BE2C (cell line): Measurements from ENCODE around the gene CHI3L1.

Experiments
- DNase-seq: peaks from one replicate; pipeline ENCODE4 v3.0.0-alpha.2; 2020
- H3K27me3 ChIP-seq: fragments of 250-450 bp; sonication (Bioruptor Pico); 2 replicates; pipeline ENCODE4 v1.5.1; 2020; ENCODE audit warnings: mild to moderate bottlenecking
- H3K36me3 ChIP-seq: fragments of 250-450 bp; sonication (Bioruptor Pico); 2 replicates; pipeline ENCODE4 v1.5.1; 2020; ENCODE audit warnings: mild to moderate bottlenecking
- H3K4me1 ChIP-seq: fragments of 250-450 bp; sonication (Bioruptor Pico); 2 replicates; pipeline ENCODE4 v1.5.1; 2020
- H3K4me3 ChIP-seq: 2 replicates; pipeline ENCODE4 v1.5.1; 2011; ENCODE audit warnings: low read depth, low read length
- H3K9me3 ChIP-seq: fragments of 250-450 bp; sonication (Bioruptor Pico); 2 replicates; pipeline ENCODE4 v1.5.1; 2020
- TF ChIP-seq, protein P1 (sequence below): IDR thresholded peaks from 2 replicates; pipeline ENCODE4 v1.5.1; 2012; ENCODE audit warnings: mild to moderate bottlenecking, low read depth, low read length

CHI3L1 gene

DNA sequence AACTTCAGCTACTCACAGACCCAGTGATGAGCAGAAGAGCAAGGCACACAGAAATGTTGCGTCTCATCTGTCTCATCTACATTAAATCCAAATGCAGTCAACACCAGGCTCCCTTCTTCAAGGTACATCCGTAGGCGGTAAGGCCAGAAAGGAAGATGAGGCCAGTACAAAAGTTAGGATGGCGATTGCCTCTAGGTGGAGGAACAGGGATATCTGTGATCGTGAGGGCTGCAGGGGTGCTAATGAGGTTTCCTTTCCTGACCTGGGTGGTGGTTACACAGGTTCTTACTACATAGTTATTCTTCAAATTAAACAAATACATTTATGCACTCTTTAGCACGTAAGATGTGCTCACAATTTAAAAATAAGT lies 9.5 kb downstream of the CHI3L1 start:
- H3K4me1 ChIP-seq: peaks cover 8% of the 10 kb centered on the region
- no peak for DNase-seq
- no peak overlapping the region for H3K4me3 ChIP-seq
- H3K9me3 ChIP-seq: no peaks in the 10 kb centered on the region
- TF ChIP-seq, protein P1, sequence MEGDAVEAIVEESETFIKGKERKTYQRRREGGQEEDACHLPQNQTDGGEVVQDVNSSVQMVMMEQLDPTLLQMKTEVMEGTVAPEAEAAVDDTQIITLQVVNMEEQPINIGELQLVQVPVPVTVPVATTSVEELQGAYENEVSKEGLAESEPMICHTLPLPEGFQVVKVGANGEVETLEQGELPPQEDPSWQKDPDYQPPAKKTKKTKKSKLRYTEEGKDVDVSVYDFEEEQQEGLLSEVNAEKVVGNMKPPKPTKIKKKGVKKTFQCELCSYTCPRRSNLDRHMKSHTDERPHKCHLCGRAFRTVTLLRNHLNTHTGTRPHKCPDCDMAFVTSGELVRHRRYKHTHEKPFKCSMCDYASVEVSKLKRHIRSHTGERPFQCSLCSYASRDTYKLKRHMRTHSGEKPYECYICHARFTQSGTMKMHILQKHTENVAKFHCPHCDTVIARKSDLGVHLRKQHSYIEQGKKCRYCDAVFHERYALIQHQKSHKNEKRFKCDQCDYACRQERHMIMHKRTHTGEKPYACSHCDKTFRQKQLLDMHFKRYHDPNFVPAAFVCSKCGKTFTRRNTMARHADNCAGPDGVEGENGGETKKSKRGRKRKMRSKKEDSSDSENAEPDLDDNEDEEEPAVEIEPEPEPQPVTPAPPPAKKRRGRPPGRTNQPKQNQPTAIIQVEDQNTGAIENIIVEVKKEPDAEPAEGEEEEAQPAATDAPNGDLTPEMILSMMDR: no peak
- no peaks in the 10 kb centered on the region for H3K27me3 ChIP-seq
- no peaks in the 10 kb centered on the region for H3K36me3 ChIP-seq

GRCh38 chr1:203176273-203177035 lies 10.1 kb downstream of the CHI3L1 start:
- Histone ChIP-seq H3K9me3 (no peaks in the 10 kb centered on the region), H3K4me1 (peaks cover 8% of the 10 kb centered on the region), H3K27me3 (no peaks in the 10 kb centered on the region), H3K4me3 (no peak overlapping the region), H3K36me3 (no peaks in the 10 kb centered on the region)
- DNase-seq: no peak
- TF ChIP-seq, protein P1: no peak

GRCh38 chr1:203175827-203176241 lies 10.7 kb downstream of the CHI3L1 start:
- no peaks in the 10 kb centered on the region for H3K9me3 ChIP-seq
- no peaks in the 10 kb centered on the region for H3K27me3 ChIP-seq
- DNase-seq: no peak
- TF ChIP-seq, protein P1: no peak
- H3K4me1 ChIP-seq: peaks cover 8% of the 10 kb centered on the region
- H3K4me3 ChIP-seq: no peak overlapping the region
- H3K36me3 ChIP-seq: no peaks in the 10 kb centered on the region

DNA sequence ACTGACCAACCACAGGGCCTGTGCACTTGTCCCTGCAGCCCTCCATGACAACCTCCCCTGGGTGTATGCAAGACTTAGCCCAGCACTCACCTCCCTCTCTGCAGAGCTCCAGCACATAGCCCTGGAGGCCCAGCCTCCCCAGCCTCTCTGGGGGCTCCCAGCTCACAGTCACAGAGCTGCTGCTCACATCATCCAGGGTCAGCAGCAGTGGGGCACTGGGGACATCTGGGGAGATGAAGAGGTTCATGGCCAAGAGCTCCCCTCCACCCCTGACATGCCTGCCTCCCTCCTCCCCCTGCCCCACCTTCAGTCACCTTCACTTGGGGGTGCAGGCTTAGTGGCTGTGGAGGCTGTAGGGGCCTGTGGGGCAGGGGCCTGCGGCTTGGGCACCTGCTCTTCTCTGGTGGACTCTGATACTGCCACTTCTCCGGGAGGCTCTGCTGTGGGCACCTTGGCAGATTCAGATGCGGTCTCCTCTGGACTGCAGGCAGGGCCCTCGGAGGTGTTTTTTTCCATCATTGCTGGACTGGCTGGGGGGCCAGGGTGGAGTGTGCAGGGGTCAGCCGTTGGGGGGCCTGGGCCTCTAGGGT lies 11.2 kb downstream of the CHI3L1 start, which contains the start of gene MYBPH:
Gene MYBPH (minus strand): TSS at position 590 of the 590 bp plus-strand sequence. CDS start 71 bp downstream, at position 519.
- no peak for DNase-seq
- H3K27me3 ChIP-seq: no peaks in the 10 kb centered on the region
- no peaks in the 10 kb centered on the region for H3K9me3 ChIP-seq
- peaks cover 8% of the 10 kb centered on the region for H3K4me1 ChIP-seq
- no peak within 1 kb of the TSS for H3K4me3 ChIP-seq
- no peaks in the 10 kb centered on the region for H3K36me3 ChIP-seq
- TF ChIP-seq, protein P1: no peak

- Histone ChIP-seq H3K4me3 (no peak overlapping the region), H3K27me3 (no peaks in the 10 kb centered on the region), H3K36me3 (no peaks in the 10 kb centered on the region), H3K9me3 (no peaks in the 10 kb centered on the region), H3K4me1 (peaks cover 8% of the 10 kb centered on the region)
- TF ChIP-seq, protein P1: no peak
- DNase-seq: no peak
Measured at GRCh38 chr1:203174324-203174985, 12.0 kb downstream of the CHI3L1 start.
